Fibroblast of mammary gland (primary cell): Measurements from ENCODE around the gene BMF.
"Not testable (repeated sequence)": the region's sequence is repeated elsewhere in the genome, so short reads cannot be mapped to it uniquely, and the experiment has no call there.

Source experiments
- DNase-seq: peaks from one replicate; pipeline ENCODE4 v3.0.0-alpha.2; 2010; ENCODE audit warnings: low read depth
- H3K4me3 ChIP-seq: 2 replicates; pipeline ENCODE4 v1.5.1; 2011; ENCODE audit warnings: low read depth, mild to moderate bottlenecking, low read length, moderate library complexity; ENCODE audit not compliant: control insufficient read depth
- TF ChIP-seq, protein P1 (sequence below): conservative IDR thresholded peaks from 2 replicates; pipeline ENCODE4 v1.5.1; 2011; ENCODE audit warnings: low read depth, low read length, inconsistent platforms; ENCODE audit not compliant: control insufficient read depth, insufficient read depth

Gene BMF

DNA sequence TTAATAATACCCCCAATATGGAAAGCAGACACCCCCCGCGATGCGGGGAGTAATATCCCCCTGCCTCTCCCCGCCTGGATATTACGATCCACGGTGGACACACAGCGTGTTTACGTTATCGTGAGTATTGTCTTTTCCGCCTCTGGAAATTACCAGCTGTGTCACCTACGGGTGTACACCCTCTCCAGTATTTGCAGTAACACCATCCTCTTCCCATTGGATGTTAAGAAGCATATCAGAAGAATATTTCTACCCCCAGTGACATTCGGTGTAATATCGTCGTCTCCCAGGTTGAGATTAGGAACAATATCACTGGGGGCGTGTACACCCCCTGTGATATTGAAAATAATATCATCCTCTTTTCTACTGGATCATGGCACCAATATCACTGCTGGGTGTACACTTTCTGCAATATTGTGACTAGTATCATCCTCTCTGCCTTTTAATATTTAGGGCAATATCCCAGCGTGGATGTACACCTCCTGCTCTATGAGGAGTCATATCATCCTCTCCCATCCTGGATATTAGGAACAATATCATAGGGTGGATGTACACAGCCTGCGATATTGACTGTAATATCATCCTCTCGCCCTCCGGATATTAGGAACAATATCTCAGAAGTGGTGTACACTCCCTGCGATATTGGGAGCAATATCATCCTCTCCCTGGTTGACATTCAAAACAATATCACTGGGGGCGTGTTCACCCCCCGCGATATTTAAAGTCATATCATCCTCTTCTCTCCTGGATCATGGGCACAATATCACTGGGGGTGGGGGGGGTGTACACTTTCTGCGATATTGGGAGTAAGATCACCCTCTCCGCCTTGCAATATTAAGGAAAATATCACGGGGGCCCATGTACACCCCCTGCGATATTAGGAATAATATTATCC lies 20.3 kb upstream of the BMF start:
- DNase-seq: no peak
- TF ChIP-seq, protein P1, sequence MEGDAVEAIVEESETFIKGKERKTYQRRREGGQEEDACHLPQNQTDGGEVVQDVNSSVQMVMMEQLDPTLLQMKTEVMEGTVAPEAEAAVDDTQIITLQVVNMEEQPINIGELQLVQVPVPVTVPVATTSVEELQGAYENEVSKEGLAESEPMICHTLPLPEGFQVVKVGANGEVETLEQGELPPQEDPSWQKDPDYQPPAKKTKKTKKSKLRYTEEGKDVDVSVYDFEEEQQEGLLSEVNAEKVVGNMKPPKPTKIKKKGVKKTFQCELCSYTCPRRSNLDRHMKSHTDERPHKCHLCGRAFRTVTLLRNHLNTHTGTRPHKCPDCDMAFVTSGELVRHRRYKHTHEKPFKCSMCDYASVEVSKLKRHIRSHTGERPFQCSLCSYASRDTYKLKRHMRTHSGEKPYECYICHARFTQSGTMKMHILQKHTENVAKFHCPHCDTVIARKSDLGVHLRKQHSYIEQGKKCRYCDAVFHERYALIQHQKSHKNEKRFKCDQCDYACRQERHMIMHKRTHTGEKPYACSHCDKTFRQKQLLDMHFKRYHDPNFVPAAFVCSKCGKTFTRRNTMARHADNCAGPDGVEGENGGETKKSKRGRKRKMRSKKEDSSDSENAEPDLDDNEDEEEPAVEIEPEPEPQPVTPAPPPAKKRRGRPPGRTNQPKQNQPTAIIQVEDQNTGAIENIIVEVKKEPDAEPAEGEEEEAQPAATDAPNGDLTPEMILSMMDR: no peak
- H3K4me3 ChIP-seq: no peak overlapping the region

DNA sequence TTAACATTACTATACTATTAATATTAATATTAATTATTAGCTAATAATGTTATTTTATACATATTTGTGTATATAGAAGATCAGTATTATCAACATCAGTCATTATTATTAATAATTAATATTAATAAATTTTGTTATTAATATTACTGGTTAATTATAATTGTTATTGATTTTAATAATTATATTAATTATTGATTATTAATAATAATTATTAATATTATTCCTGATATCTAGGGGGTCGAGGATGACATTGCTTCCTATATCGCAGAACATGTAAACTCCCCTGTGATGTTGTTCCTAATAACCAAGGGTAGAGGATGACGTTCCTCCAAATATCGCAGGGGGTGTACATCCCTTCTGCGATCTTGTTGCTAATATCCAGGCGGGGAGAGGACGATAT lies 17.3 kb upstream of the BMF start:
- no peak for DNase-seq
- no peak overlapping the region for H3K4me3 ChIP-seq
- TF ChIP-seq, protein P1: no peak

DNA sequence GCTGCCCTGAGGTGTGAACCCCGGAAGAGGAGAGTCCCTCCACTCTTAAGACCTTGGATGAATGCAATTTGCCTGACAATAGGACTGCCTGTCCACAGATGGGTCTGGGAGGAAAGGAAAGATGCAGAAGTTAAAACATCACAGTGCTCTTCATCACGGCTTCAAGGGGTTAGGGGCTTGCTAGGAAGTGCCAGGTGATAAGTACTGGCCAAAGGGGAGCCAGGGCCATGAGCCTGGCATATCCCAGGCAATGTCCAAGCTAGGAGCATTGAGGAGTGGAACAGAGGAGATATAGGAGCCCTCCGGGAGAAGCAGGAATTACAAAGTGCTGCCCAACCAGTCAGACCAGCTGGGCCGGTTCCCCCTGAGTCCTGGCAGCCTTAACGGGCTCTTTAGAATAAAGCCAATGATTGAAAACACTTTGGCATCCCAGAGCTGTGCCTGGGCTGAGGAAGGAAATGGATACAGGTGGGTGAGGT lies 16.2 kb upstream of the BMF start:
- not testable (repeated sequence) for DNase-seq, H3K4me3 ChIP-seq

DNA sequence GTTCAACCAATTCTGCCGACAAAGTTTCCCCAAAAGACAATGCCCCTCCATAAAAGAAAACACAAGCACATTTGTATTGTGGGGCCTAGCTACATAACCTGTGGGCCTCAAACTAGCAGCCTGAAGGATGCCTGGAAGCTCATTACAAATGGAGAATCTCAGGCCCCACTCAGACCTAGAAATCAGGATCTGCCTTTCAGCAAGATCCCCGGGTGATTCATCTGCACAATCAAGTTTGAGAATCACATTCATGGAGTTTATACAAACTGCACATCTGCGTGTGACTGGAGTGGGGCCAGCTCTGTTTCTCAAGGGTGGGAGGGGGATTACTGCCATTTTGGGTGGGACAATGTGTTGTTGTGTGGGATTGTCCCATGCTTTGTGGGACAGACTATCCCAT lies 15.7 kb upstream of the BMF start:
- DNase-seq, H3K4me3 ChIP-seq: not testable (repeated sequence)

DNA sequence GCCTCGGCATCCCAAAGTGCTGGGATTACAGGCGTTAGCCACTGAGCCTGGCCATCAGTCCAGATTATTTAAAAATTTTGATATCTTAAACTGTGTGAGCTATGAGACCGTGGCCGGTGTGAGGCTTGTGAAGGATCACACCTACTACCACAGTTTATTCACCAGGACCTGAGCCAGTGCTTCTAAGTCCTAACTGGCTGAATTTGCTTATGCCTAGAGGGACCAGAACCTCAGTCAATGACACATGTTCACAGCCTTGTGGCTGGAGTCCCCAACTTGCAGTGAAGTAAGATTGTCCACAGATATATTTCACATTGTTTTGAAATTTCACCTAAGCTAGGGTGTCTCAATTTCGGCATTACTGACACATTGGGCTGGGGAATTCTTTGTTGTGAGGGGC lies 15.2 kb upstream of the BMF start:
- not testable (repeated sequence) for H3K4me3 ChIP-seq, DNase-seq

DNA sequence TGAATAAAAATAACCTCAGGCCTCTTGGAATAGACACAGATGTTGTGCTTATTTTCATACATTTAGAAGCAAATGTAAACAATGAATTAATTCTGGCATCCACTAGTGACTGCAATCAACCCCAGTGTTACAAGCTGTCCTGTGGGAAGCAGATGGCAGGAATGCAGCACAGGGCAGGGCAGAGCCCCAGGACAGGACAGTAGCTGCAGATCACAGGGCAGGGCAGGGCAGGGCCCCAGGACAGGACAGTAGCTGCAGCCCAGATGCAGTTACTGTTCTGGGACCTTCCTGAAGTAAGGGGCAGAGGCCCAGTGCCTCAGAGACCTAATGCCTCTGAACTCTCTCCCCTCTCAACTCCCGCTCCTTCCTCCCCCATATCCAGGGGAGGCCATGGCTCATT lies 14.3 kb upstream of the BMF start:
- H3K4me3 ChIP-seq, DNase-seq: not testable (repeated sequence)

DNA sequence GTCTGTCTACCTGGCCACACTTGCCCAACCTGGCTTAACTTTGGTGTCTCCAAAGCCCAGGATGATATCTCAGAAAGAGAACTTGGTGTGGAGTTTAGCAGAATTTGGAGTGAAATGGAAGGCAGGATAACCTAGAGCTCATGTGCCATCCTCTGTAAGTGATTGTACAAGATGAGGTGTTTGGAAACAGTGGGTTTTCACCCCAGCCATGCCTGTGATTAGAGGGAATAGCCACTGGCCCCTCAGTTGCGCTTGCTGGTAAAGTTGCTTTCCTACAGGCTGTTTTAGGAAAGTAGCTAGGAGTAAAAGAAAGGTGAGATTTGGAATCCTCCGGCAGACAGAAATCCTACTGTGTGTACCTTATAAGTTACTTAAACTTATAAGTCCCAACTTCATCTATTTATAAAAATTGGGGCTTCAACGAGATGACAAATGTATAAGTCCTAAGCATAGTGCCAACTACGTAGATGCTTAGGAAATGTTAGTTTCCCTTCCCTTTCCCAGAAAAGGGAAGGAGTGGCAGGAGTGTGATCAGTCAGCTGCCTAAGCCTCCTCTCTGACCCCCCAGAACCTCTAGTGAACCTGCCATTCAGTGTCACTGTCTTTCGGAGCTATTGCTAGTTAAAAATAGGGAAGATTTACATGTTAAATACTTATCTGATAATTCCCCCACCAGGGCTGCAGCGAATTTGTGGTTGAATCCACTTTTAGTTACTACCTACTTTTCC lies 13.4 kb upstream of the BMF start:
- DNase-seq: no peak
- TF ChIP-seq, protein P1: no peak
- no peak overlapping the region for H3K4me3 ChIP-seq

DNA sequence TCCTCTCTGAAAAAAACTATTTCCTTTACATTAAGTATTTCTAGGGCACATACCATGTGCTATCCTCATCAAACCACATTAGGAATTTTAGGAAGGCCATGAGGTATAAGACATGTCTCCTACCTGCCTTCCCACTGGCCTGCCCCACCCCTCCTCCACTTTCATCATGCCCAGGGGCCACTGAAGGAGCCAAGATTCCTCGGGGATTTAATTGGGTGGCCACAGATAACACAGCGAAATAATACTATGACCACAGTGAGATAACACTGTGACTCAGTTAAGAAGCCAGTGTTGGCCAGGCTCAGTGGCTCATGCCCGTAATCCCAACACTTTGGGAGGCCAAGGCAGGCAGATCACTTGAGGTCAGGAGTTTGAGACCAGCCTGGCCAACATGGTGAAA lies 9.8 kb upstream of the BMF start:
- no peak for DNase-seq
- TF ChIP-seq, protein P1: no peak
- no peak overlapping the region for H3K4me3 ChIP-seq
